Trophoblast cell (in vitro differentiated cells and primary cell): ENCODE data around the gene HDAC3.

ENCODE experiments used
- DNase-seq, 2 donors: peaks; one replicate each; pipeline ENCODE4 v3.0.0-alpha.2; 2016
- H2AFZ ChIP-seq: 2 replicates; pipeline ENCODE4 v1.6.1; 2013; ENCODE audit warnings: low read length, moderate library complexity, mild to moderate bottlenecking; ENCODE audit not compliant: insufficient read depth, poor library complexity
- H2AK5ac ChIP-seq: 2 replicates; pipeline ENCODE4 v1.6.1; 2013; ENCODE audit warnings: mild to moderate bottlenecking, low read length
- H2BK120ac ChIP-seq: 2 replicates; pipeline ENCODE4 v1.6.1; 2013; ENCODE audit warnings: low read length, mild to moderate bottlenecking, moderate library complexity; ENCODE audit not compliant: insufficient read depth, poor library complexity
- H2BK12ac ChIP-seq: 2 replicates; pipeline ENCODE4 v1.6.1; 2013; ENCODE audit warnings: mild to moderate bottlenecking, low read length, moderate library complexity
- H2BK5ac ChIP-seq: 2 replicates; pipeline ENCODE4 v1.6.1; 2013; ENCODE audit warnings: low read length, low read depth, moderate library complexity, mild to moderate bottlenecking; ENCODE audit not compliant: poor library complexity
- H3K14ac ChIP-seq: 2 replicates; pipeline ENCODE4 v1.6.1; 2013; ENCODE audit warnings: mild to moderate bottlenecking, low read length
- H3K18ac ChIP-seq: 2 replicates; pipeline ENCODE4 v1.6.1; 2013; ENCODE audit warnings: mild to moderate bottlenecking, low read length
- H3K23ac ChIP-seq: 2 replicates; pipeline ENCODE4 v1.6.1; 2013; ENCODE audit warnings: low read length
- H3K27ac ChIP-seq: 2 replicates; pipeline ENCODE4 v1.5.1; 2013; ENCODE audit warnings: low read depth, mild to moderate bottlenecking, inconsistent platforms, low read length, moderate library complexity
- H3K27me3 ChIP-seq: 2 replicates; pipeline ENCODE4 v1.6.1; 2013; ENCODE audit warnings: inconsistent platforms, mild to moderate bottlenecking, low read length, moderate library complexity; ENCODE audit not compliant: insufficient read depth
- H3K36me3 ChIP-seq, 2 experiments: 1 replicate in 1 of 2; 2 replicates in 1 of 2; pipeline ENCODE4 v1.6.1; 2013; ENCODE audit warnings: low read length in 2 of 2, mild to moderate bottlenecking in 2 of 2, moderate library complexity in 1 of 2; ENCODE audit not compliant: insufficient read depth in 2 of 2, control insufficient read depth in 1 of 2
- H3K4ac ChIP-seq: 2 replicates; pipeline ENCODE4 v1.6.1; 2013; ENCODE audit warnings: low read depth, mild to moderate bottlenecking, low read length, moderate library complexity
- H3K4me1 ChIP-seq, 2 experiments: 1 replicate in 1 of 2; 2 replicates in 1 of 2; pipeline ENCODE4 v1.6.1; 2013; ENCODE audit warnings: low read length in 2 of 2, mild to moderate bottlenecking in 2 of 2, moderate library complexity in 1 of 2; ENCODE audit not compliant: insufficient read depth in 2 of 2, control insufficient read depth in 1 of 2
- H3K4me2 ChIP-seq: 2 replicates; pipeline ENCODE4 v1.6.1; 2013; ENCODE audit warnings: inconsistent platforms, mild to moderate bottlenecking, low read length, moderate library complexity
- H3K4me3 ChIP-seq: 2 replicates; pipeline ENCODE4 v1.5.1; 2013; ENCODE audit warnings: mild to moderate bottlenecking, low read depth, low read length, inconsistent platforms
- H3K79me1 ChIP-seq: one replicate; pipeline ENCODE4 v1.6.1; 2013; ENCODE audit warnings: low read length
- H3K79me2 ChIP-seq: 2 replicates; pipeline ENCODE4 v1.6.1; 2013; ENCODE audit warnings: low read length, mild to moderate bottlenecking; ENCODE audit not compliant: control insufficient read depth, insufficient read depth, poor library complexity
- H3K9ac ChIP-seq: 2 replicates; pipeline ENCODE4 v1.6.1; 2013; ENCODE audit warnings: mild to moderate bottlenecking, low read length
- H3K9me3 ChIP-seq: 2 replicates; pipeline ENCODE4 v1.6.1; 2013; ENCODE audit warnings: low read depth, mild to moderate bottlenecking, control low read depth, inconsistent platforms, low read length; ENCODE audit not compliant: insufficient read depth
- H4K12ac ChIP-seq: 2 replicates; pipeline ENCODE4 v1.6.1; 2013; ENCODE audit warnings: low read depth, mild to moderate bottlenecking, low read length, moderate library complexity
- H4K8ac ChIP-seq: 2 replicates; pipeline ENCODE4 v1.6.1; 2013; ENCODE audit warnings: low read depth, mild to moderate bottlenecking, low read length, moderate library complexity
- H4K91ac ChIP-seq: one replicate; pipeline ENCODE4 v1.6.1; 2013; ENCODE audit warnings: low read depth, mild to moderate bottlenecking, low read length, moderate library complexity
- WGBS: extraction: QIAGEN DNeasy Blood & Tissue Kit; methylation state at CpG from one replicate; pipeline ENCODE4 v1.1.7; 2013; ENCODE audit warnings: missing lambda C conversion rate; ENCODE audit not compliant: insufficient read length, insufficient coverage; ENCODE audit errors: extremely low coverage; 5-methylcytosine and 5-hydroxymethylcytosine counted together

Gene HDAC3

DNA sequence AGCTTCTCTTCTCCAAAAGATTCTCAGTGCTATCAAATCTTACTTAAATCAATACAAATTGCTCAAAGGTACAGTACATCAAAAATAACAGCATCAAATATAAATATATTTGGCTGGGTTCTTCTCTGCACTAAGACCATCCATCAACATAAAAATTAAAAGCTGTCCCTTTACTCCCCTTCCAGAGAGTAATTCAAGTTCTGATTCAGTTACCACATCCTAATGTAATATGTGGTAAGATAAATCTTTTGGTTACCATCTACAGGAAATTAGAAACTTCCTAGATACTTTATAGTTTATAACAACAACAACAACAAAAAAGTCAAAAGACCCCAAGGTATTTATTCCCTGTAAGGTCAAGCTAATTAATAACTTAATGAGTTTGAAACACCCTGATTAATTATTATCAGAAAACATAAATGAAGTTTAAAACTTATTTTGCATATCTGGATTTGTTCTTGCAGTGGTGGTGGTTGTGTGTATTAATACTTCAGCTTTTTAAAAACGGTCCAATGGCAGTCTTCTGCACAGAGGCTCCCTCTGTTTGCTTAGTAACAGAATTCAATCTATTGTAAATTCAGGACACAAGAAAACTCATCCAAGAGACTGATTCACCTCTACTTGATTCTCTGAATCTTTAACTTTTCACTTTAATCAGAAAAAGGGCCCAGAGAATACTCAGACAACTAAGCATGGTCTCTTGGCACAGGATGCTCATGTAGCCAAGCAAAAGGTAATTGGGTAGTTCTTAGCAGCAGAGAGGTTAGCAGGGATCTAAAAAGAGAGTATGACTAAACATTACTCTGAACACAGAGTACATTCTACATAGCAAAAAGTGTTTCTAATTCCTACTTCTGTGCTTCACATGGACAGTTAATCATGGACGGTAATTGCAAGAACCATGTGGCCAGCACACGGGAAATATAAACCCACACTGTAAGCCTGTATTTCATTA, 38.0 kb downstream of the HDAC3 start:
- H4K91ac ChIP-seq: no peak overlapping the region
- no peak overlapping the region for H2BK120ac ChIP-seq
- H3K27ac ChIP-seq: no peak overlapping the region
- no peak overlapping the region for H2BK12ac ChIP-seq
- no peak overlapping the region for H3K4me3 ChIP-seq
- DNase-seq: no peak
- no peak overlapping the region for H2BK5ac ChIP-seq
- H2AK5ac ChIP-seq: no peak overlapping the region
- no CpG with 5 or more reads among the region's 3 CpGs for whole genome bisulfite sequencing
- H3K79me1 ChIP-seq: no peaks in the 10 kb centered on the region
- no peaks in the 10 kb centered on the region for H3K9me3 ChIP-seq
- H3K4ac ChIP-seq: no peak overlapping the region
- H3K18ac ChIP-seq: no peak overlapping the region
- H3K27me3 ChIP-seq: no peaks in the 10 kb centered on the region
- no peak overlapping the region for H4K8ac ChIP-seq
- no peak overlapping the region for H3K14ac ChIP-seq
- no peak overlapping the region for H4K12ac ChIP-seq
- H3K23ac ChIP-seq: no peak overlapping the region
- no peaks in the 10 kb centered on the region for H3K4me1 ChIP-seq
- H2AFZ ChIP-seq: no peak overlapping the region
- H3K4me2 ChIP-seq: no peak overlapping the region
- H3K79me2 ChIP-seq: peaks cover 1% of the 10 kb centered on the region
- peaks cover 2 to 6% of the 10 kb centered on the region in 2 experiments for H3K36me3 ChIP-seq
- H3K9ac ChIP-seq: no peak overlapping the region

DNA sequence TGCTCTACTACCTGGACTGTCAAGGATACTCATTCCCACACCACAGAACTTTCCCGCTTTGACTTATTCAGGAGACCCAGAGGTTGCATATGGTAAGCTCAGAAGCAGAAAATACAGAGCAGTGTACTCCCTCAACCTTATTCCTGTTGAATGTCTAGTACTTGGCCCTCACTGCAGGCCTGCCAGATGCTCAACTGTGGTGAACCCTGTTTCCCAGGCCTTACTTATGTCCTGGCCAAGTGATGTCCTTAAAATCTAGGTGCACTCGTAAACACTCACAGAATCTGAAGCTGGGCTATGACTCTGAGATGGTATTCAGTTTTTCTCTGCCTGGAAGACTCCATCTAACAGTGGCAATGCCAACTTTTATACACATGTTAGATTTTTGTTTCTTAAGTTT, 38.8 kb downstream of the HDAC3 start:
- H3K4me2 ChIP-seq: no peak overlapping the region

DNA sequence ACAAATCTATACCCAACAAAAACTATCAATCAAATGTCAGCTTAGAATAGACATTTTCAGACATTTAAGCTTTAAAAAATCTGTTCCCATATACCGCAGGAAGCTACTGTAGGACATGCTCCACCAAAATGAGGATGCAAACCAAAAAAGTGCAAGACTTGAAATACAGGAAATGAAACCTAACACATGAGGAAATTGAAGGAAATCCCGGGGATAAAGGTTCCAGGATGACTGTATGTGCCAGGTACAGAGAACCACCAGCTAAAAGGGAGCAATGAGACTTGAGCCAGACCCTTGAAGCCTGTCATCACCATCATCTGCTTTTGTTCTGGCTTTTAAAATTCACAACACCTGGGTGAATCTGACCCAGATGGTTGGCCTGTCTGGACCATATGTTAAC, 39.3 kb downstream of the HDAC3 start:
- peaks cover 1% of the 10 kb centered on the region for H3K79me2 ChIP-seq
- no peak overlapping the region for H3K23ac ChIP-seq
- H2BK12ac ChIP-seq: no peak overlapping the region
- no peak overlapping the region for H4K12ac ChIP-seq
- H4K91ac ChIP-seq: no peak overlapping the region
- no peak overlapping the region for H2BK5ac ChIP-seq
- no peaks in the 10 kb centered on the region for H3K79me1 ChIP-seq
- H2AK5ac ChIP-seq: no peak overlapping the region
- H3K4ac ChIP-seq: no peak overlapping the region
- H3K4me3 ChIP-seq: no peak overlapping the region
- no peak overlapping the region for H2BK120ac ChIP-seq
- peaks cover 2 to 4% of the 10 kb centered on the region in 2 experiments for H3K36me3 ChIP-seq
- WGBS: no CpG with 5 or more reads among the region's 2 CpGs
- no peak overlapping the region for H3K27ac ChIP-seq
- H4K8ac ChIP-seq: no peak overlapping the region
- no peaks in the 10 kb centered on the region for H3K4me1 ChIP-seq
- no peaks in the 10 kb centered on the region for H3K9me3 ChIP-seq
- no peak for DNase-seq
- H3K14ac ChIP-seq: no peak overlapping the region
- no peak overlapping the region for H2AFZ ChIP-seq
- no peaks in the 10 kb centered on the region for H3K27me3 ChIP-seq
- H3K4me2 ChIP-seq: no peak overlapping the region
- no peak overlapping the region for H3K9ac ChIP-seq
- H3K18ac ChIP-seq: no peak overlapping the region

More for the DNA sequence above, 38.8 kb downstream of the HDAC3 start:
- no peak for DNase-seq
- Histone ChIP-seq H3K4me3 (no peak overlapping the region), H4K91ac (no peak overlapping the region), H2BK5ac (no peak overlapping the region), H2BK120ac (no peak overlapping the region), H4K12ac (no peak overlapping the region), H4K8ac (no peak overlapping the region), H3K9me3 (no peaks in the 10 kb centered on the region), H3K14ac (no peak overlapping the region), H3K23ac (no peak overlapping the region), H3K36me3 (peaks cover 2 to 4% of the 10 kb centered on the region in 2 experiments), H3K18ac (no peak overlapping the region), H3K27ac (no peak overlapping the region), H3K4me1 (no peaks in the 10 kb centered on the region), H3K79me2 (peaks cover 1% of the 10 kb centered on the region), H3K4ac (peak overlapping the region; percentile 76), H3K79me1 (no peaks in the 10 kb centered on the region), H2AK5ac (no peak overlapping the region), H2AFZ (no peak overlapping the region), H2BK12ac (no peak overlapping the region), H3K9ac (no peak overlapping the region), H3K27me3 (no peaks in the 10 kb centered on the region)
- WGBS: no CpG with 5 or more reads among the region's 2 CpGs

GRCh38 chr5:141596867-141597266, 39.8 kb downstream of the HDAC3 start:
- Histone ChIP-seq H2AFZ (no peak overlapping the region), H2AK5ac (no peak overlapping the region), H2BK5ac (no peak overlapping the region), H3K9ac (no peak overlapping the region), H4K12ac (no peak overlapping the region), H3K79me1 (no peaks in the 10 kb centered on the region), H3K36me3 (peaks cover 2 to 4% of the 10 kb centered on the region in 2 experiments), H3K18ac (no peak overlapping the region), H3K27ac (no peak overlapping the region), H3K14ac (no peak overlapping the region), H2BK12ac (no peak overlapping the region), H3K4me2 (no peak overlapping the region), H3K4ac (no peak overlapping the region), H4K8ac (no peak overlapping the region), H3K9me3 (no peaks in the 10 kb centered on the region), H3K27me3 (no peaks in the 10 kb centered on the region), H3K79me2 (peaks cover 1% of the 10 kb centered on the region), H3K23ac (no peak overlapping the region), H3K4me1 (no peaks in the 10 kb centered on the region), H2BK120ac (no peak overlapping the region), H3K4me3 (no peak overlapping the region), H4K91ac (no peak overlapping the region)
- DNase-seq: no peak
- no CpG with 5 or more reads among the region's 1 CpG for WGBS
